Endodermal cell (in vitro differentiated cells): ENCODE results near the gene ST6GAL1. TPM values are rescaled to one million over a fixed set of nuclear protein-coding genes. Genes with fewer than 3 reads are reported as not detected.

Source experiments
- DNase-seq: peaks from one replicate; pipeline ENCODE4 v3.0.0-alpha.2; 2017
- H3K27ac ChIP-seq: 2 replicates; pipeline ENCODE4 v1.5.1; 2013; ENCODE audit warnings: mild to moderate bottlenecking, low read depth, low read length, moderate library complexity
- H3K27me3 ChIP-seq: 2 replicates; pipeline ENCODE4 v1.6.1; 2013; ENCODE audit warnings: mild to moderate bottlenecking, low read length, moderate library complexity; ENCODE audit not compliant: insufficient read depth, control insufficient read depth, poor library complexity, severe bottlenecking
- H3K36me3 ChIP-seq: 2 replicates; pipeline ENCODE4 v1.7.0; 2013; ENCODE audit warnings: mild to moderate bottlenecking, low read length, moderate library complexity; ENCODE audit not compliant: control insufficient read depth, insufficient read depth
- H3K4me1 ChIP-seq: one replicate; pipeline ENCODE4 v1.7.0; 2013; ENCODE audit warnings: low read length; ENCODE audit not compliant: control insufficient read depth, insufficient read depth
- H3K4me3 ChIP-seq: 2 replicates; pipeline ENCODE4 v1.5.1; 2013; ENCODE audit warnings: mild to moderate bottlenecking, low read length, moderate library complexity
- H3K9ac ChIP-seq: 2 replicates; pipeline ENCODE4 v1.6.1; 2013; ENCODE audit warnings: mild to moderate bottlenecking, low read length, moderate library complexity; ENCODE audit not compliant: poor library complexity, severe bottlenecking; ENCODE audit errors: extremely low read depth
- H3K9me3 ChIP-seq: 2 replicates; pipeline ENCODE4 v1.6.1; 2013; ENCODE audit warnings: mild to moderate bottlenecking, low read length, moderate library complexity; ENCODE audit not compliant: control insufficient read depth
- H3K27ac Mint-ChIP-seq: 2 replicates; pipeline ENCODE4 v1.8.0; 2020; ENCODE audit warnings: mixed read lengths
- H3K27me3 Mint-ChIP-seq: 2 replicates; pipeline ENCODE4 v1.8.0; 2021; ENCODE audit warnings: mild to moderate bottlenecking, mixed read lengths; ENCODE audit not compliant: insufficient read depth
- H3K36me3 Mint-ChIP-seq: 2 replicates; pipeline ENCODE4 v1.8.0; 2020; ENCODE audit warnings: low read depth, mixed read lengths
- H3K4me1 Mint-ChIP-seq: 2 replicates; pipeline ENCODE4 v1.8.0; 2020; ENCODE audit warnings: mixed read lengths
- H3K4me3 Mint-ChIP-seq: 2 replicates; pipeline ENCODE4 v1.8.0; 2020; ENCODE audit warnings: mild to moderate bottlenecking, moderate library complexity, mixed read lengths
- H3K9me3 Mint-ChIP-seq: 2 replicates; pipeline ENCODE4 v1.8.0; 2020; ENCODE audit warnings: mild to moderate bottlenecking, mixed read lengths
- CTCF ChIP-seq: fragments of 200-600 bp; sonication (generic); conservative IDR thresholded peaks from 2 replicates; pipeline ENCODE4 v1.5.0; 2021; ENCODE audit warnings: antibody characterized with exemption, mild to moderate bottlenecking
- WGBS, 2 experiments: methylation state at CpG; one replicate each; pipeline versions ENCODE4 v1.1.5 to v1.1.7; 2013; ENCODE audit warnings: missing lambda C conversion rate in 2 of 2, mixed read lengths in 1 of 2; ENCODE audit not compliant: insufficient coverage in 1 of 2, insufficient read length in 1 of 2; 5-methylcytosine and 5-hydroxymethylcytosine counted together
- total RNA-seq, 2 donors: library from RNA; stranded (reverse); fragmentation: NEBNext Ultra II Directional in 1 of 2; extraction: Animal tissue kit (Norgen Biotek cat#: 25700) in 1 of 2; gene quantifications; 2 replicates in 1 of 2; 3 replicates in 1 of 2; pipeline ENCODE4 v1.2.1, GENCODE V29; 2021

The ST6GAL1 gene
- total RNA-seq, 2 donors from 2014 or later, result 79.3 to 82.4 TPM

- TF ChIP-seq CTCF, result no peak
- DNase-seq, result no peak
- peaks cover 10% of the 10 kb centered on the region for H3K36me3 ChIP-seq
- no peaks in the 10 kb centered on the region for H3K27me3 ChIP-seq
- Mint-ChIP-seq H3K4me1 (peaks cover 20% of the 10 kb centered on the region), H3K9me3 (peaks cover 3% of the 10 kb centered on the region), H3K4me3 (no peak overlapping the region), H3K36me3 (peaks cover 38% of the 10 kb centered on the region), H3K27ac (peak overlapping the region; percentile 37), H3K27me3 (no peaks in the 10 kb centered on the region)
- peaks cover 8% of the 10 kb centered on the region for H3K9me3 ChIP-seq
- H3K27ac ChIP-seq, result no peak overlapping the region
- no peak overlapping the region for H3K4me3 ChIP-seq
- no peak overlapping the region for H3K9ac ChIP-seq
- WGBS, 2 experiments, result 74 to 78% methylated on average over 6 to 9 of the region's 9 CpGs
- no peaks in the 10 kb centered on the region for H3K4me1 ChIP-seq
Measured at GRCh38 chr3:186955898-186956696, 25.8 kb downstream of the ST6GAL1 start.

- Mint-ChIP-seq H3K4me3 (no peak overlapping the region), H3K4me1 (peaks cover 43% of the 10 kb centered on the region)
Measured at GRCh38 chr3:186959029-186959624, 28.8 kb downstream of the ST6GAL1 start.

GRCh38 chr3:186960347-186960746, 30.0 kb downstream of the ST6GAL1 start:
- Mint-ChIP-seq H3K9me3 (no peaks in the 10 kb centered on the region), H3K27me3 (no peaks in the 10 kb centered on the region), H3K4me3 (no peak overlapping the region), H3K4me1 (peaks cover 56% of the 10 kb centered on the region), H3K27ac (no peak overlapping the region), H3K36me3 (peaks cover 11% of the 10 kb centered on the region)
- no peak for TF ChIP-seq CTCF
- WGBS, 2 experiments, result 97 to 100% methylated on average over 2 to 3 of the region's 4 CpGs
- Histone ChIP-seq H3K9ac (no peak overlapping the region), H3K27ac (no peak overlapping the region), H3K4me1 (peaks cover 17% of the 10 kb centered on the region), H3K27me3 (no peaks in the 10 kb centered on the region), H3K9me3 (no peaks in the 10 kb centered on the region), H3K36me3 (peaks cover 15% of the 10 kb centered on the region), H3K4me3 (no peak overlapping the region)
- DNase-seq, result no peak

More at GRCh38 chr3:186959029-186959624, 28.8 kb downstream of the ST6GAL1 start:
- Histone ChIP-seq H3K27me3 (no peaks in the 10 kb centered on the region), H3K27ac (no peak overlapping the region), H3K9me3 (no peaks in the 10 kb centered on the region), H3K36me3 (peaks cover 8% of the 10 kb centered on the region), H3K9ac (no peak overlapping the region), H3K4me1 (peaks cover 8% of the 10 kb centered on the region), H3K4me3 (no peak overlapping the region)
- peaks cover 18% of the 10 kb centered on the region for H3K36me3 Mint-ChIP-seq
- TF ChIP-seq CTCF, result peak; percentile 36
- H3K27me3 Mint-ChIP-seq, result no peaks in the 10 kb centered on the region
- 92 to 94% methylated on average over 1 to 3 of the region's 3 CpGs for WGBS, 2 experiments
- H3K9me3 Mint-ChIP-seq, result no peaks in the 10 kb centered on the region
- no peak for DNase-seq
- H3K27ac Mint-ChIP-seq, result no peak overlapping the region
